Measurements from ENCODE around the gene IQCH. TPM values are rescaled to one million over a fixed set of nuclear protein-coding genes. Genes with fewer than 3 reads are reported as not detected.

Gene IQCH
- total RNA-seq, 1 experiment from 2014 or later = 1.1 TPM

DNA sequence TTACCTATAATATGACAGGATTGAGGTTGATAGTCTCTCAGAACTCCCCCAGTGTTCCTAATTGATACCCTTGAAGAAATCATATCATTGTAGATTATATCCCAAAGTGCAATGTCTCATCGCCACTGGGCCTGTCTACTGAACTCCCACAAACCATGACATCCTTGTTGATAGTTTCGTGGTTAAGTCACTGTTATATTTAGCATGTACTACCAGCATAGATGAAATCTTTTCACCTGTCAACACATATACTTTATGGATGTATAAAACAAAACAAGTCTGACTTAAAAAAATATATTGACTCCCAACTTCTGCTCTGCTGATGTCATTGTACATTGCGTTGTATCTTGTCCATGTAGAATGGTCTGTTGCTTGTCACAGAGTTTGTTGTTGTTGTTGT, 128.1 kb downstream of the IQCH start:
- Histone ChIP-seq H3K79me2 (ENCODE audit: insufficient read depth, low read length) (no peaks in the 10 kb centered on the region), H4K20me1 (ENCODE audit: control insufficient read depth, insufficient read depth, insufficient read length) (no peaks in the 10 kb centered on the region), H3K27me3 (ENCODE audit: insufficient read depth, low read length) (no peaks in the 10 kb centered on the region), H3K56ac (ENCODE audit: insufficient read length, low read depth, low read length) (no peak overlapping the region), H3K9ac (ENCODE audit: extremely low read depth, insufficient read length, low read length) (no peak overlapping the region), H2BK12ac (ENCODE audit: insufficient read length, low read depth, low read length) (no peak overlapping the region), H3K27ac (ENCODE audit: insufficient read length, low read depth, low read length) (no peak overlapping the region), H3K4me2 (ENCODE audit: insufficient read depth, insufficient read length, low read length) (no peak overlapping the region), H3K4me1 (ENCODE audit: insufficient read depth, low read length) (no peaks in the 10 kb centered on the region), H4K5ac (ENCODE audit: insufficient read length, low read depth, low read length) (no peak overlapping the region), H3K14ac (ENCODE audit: insufficient read depth, low read length) (no peak overlapping the region), H2BK15ac (ENCODE audit: low read depth, low read length) (no peak overlapping the region), H2BK120ac (ENCODE audit: low read depth, low read length, poor library complexity, severe bottlenecking) (no peak overlapping the region), H3T11ph (ENCODE audit: low read length) (no peak overlapping the region), H3K79me1 (ENCODE audit: insufficient read depth, low read depth, low read length, poor library complexity, severe bottlenecking) (no peaks in the 10 kb centered on the region), H3K18ac (ENCODE audit: insufficient read length, low read depth, low read length) (no peak overlapping the region), H4K91ac (ENCODE audit: insufficient read length, low read depth, low read length) (no peak overlapping the region), H2AFZ (ENCODE audit: low read length) (no peak overlapping the region), H4K8ac (replicated peaks; ENCODE audit: insufficient read length, low read depth, low read length) (no peak overlapping the region), H2AK5ac (ENCODE audit: insufficient read length, low read length) (no peak overlapping the region), H3K4ac (ENCODE audit: low read depth, low read length) (no peak overlapping the region), H3K23ac (ENCODE audit: insufficient read length, low read depth, low read length) (no peak overlapping the region), H2BK5ac (ENCODE audit: insufficient read length, low read length) (no peak overlapping the region), H3K23me2 (ENCODE audit: insufficient read length, low read depth, low read length, poor library complexity, severe bottlenecking) (no peaks in the 10 kb centered on the region), H3K9me3 (ENCODE audit: control insufficient read depth, low read depth, low read length) (no peaks in the 10 kb centered on the region), H2BK20ac (ENCODE audit: low read depth, low read length, poor library complexity, severe bottlenecking) (no peak overlapping the region)
- TF ChIP-seq, protein P1, sequence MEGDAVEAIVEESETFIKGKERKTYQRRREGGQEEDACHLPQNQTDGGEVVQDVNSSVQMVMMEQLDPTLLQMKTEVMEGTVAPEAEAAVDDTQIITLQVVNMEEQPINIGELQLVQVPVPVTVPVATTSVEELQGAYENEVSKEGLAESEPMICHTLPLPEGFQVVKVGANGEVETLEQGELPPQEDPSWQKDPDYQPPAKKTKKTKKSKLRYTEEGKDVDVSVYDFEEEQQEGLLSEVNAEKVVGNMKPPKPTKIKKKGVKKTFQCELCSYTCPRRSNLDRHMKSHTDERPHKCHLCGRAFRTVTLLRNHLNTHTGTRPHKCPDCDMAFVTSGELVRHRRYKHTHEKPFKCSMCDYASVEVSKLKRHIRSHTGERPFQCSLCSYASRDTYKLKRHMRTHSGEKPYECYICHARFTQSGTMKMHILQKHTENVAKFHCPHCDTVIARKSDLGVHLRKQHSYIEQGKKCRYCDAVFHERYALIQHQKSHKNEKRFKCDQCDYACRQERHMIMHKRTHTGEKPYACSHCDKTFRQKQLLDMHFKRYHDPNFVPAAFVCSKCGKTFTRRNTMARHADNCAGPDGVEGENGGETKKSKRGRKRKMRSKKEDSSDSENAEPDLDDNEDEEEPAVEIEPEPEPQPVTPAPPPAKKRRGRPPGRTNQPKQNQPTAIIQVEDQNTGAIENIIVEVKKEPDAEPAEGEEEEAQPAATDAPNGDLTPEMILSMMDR (conservative IDR thresholded peaks at IDR 0.05) = no peak
- DNase-seq = no peak
- no peaks in the 10 kb centered on the region; the same call in 1 of the 2 replicates for H3K27me3 Mint-ChIP-seq (ENCODE audit: low read depth)
- peaks cover under 1 to 6% of the 10 kb centered on the region in 2 experiments for H3K4me1 Mint-ChIP-seq
- H3K9me3 Mint-ChIP-seq = no peaks in the 10 kb centered on the region
- no peak overlapping the region for H3K27ac Mint-ChIP-seq
- H3K4me3 Mint-ChIP-seq = no peak overlapping the region
- WGBS (ENCODE audit: extremely low coverage, insufficient read length, low lambda C conversion rate) = no CpG with 5 or more reads among the region's 3 CpGs
- no peaks in the 10 kb centered on the region for H3K36me3 Mint-ChIP-seq (ENCODE audit: insufficient read depth in 1 of 3, low read depth in 3 of 3)

Data from H9 (cell line).